Neural progenitor cell (in vitro differentiated cells): ENCODE measurements around the gene SLC7A9. TPM values are rescaled to one million over a fixed set of nuclear protein-coding genes. Genes with fewer than 3 reads are reported as not detected.
"Not testable (repeated sequence)": the region's sequence is repeated elsewhere in the genome, so short reads cannot be mapped to it uniquely, and the experiment has no call there.

ENCODE experiments used
- DNase-seq: peaks from one replicate; pipeline ENCODE4 v3.0.0-alpha.2; 2016; ENCODE audit warnings: low spot score
- H2AFZ ChIP-seq: fragments of 200-600 bp; sonication (generic); replicated peaks from 2 replicates; pipeline ENCODE4 v1.6.1; 2016; ENCODE audit warnings: antibody characterized with exemption
- H3F3A ChIP-seq: fragments of 200-600 bp; sonication (generic); 2 replicates; pipeline ENCODE4 v1.6.1; 2016; ENCODE audit warnings: antibody characterized with exemption, low read depth
- H3K27ac ChIP-seq: fragments of 200-600 bp; sonication (generic); 2 replicates; pipeline ENCODE4 v1.5.1; 2016; ENCODE audit warnings: mild to moderate bottlenecking
- H3K27me3 ChIP-seq: fragments of 200-600 bp; sonication (generic); 2 replicates; pipeline ENCODE4 v1.6.1; 2016; ENCODE audit warnings: mild to moderate bottlenecking, moderate library complexity
- H3K36me3 ChIP-seq: fragments of 200-600 bp; sonication (generic); 2 replicates; pipeline ENCODE4 v1.5.1; 2016
- H3K4me1 ChIP-seq: fragments of 200-600 bp; sonication (generic); 2 replicates; pipeline ENCODE4 v1.6.1; 2016; ENCODE audit warnings: mixed run types
- H3K4me2 ChIP-seq: fragments of 200-600 bp; sonication (generic); 2 replicates; pipeline ENCODE4 v1.6.1; 2016
- H3K4me3 ChIP-seq: fragments of 200-600 bp; sonication (generic); 2 replicates; pipeline ENCODE4 v1.5.1; 2016
- H3K79me2 ChIP-seq: fragments of 200-600 bp; sonication (generic); 2 replicates; pipeline ENCODE4 v1.6.1; 2016; ENCODE audit warnings: low read depth
- H3K9ac ChIP-seq: fragments of 200-600 bp; sonication (generic); 2 replicates; pipeline ENCODE4 v1.6.1; 2016
- H3K9me3 ChIP-seq: fragments of 200-600 bp; sonication (generic); 2 replicates; pipeline ENCODE4 v1.5.1; 2016; ENCODE audit warnings: low read depth
- H4K20me1 ChIP-seq: fragments of 200-600 bp; sonication (generic); 2 replicates; pipeline ENCODE4 v1.6.1; 2016; ENCODE audit warnings: low read depth
- H3K27ac Mint-ChIP-seq: 3 replicates; pipeline ENCODE4 v1.8.0; 2021; ENCODE audit warnings: mixed read lengths
- H3K27me3 Mint-ChIP-seq: 2 replicates; pipeline ENCODE4 v1.8.0; 2022; ENCODE audit warnings: low read depth, mild to moderate bottlenecking, inconsistent platforms, moderate library complexity, mixed read lengths; ENCODE audit not compliant: insufficient read depth
- H3K36me3 Mint-ChIP-seq: 3 replicates; pipeline ENCODE4 v1.8.0; 2021; ENCODE audit warnings: mixed read lengths
- H3K4me1 Mint-ChIP-seq: 3 replicates; pipeline ENCODE4 v1.8.0; 2021; ENCODE audit warnings: mixed read lengths
- H3K4me3 Mint-ChIP-seq: 3 replicates; pipeline ENCODE4 v1.8.0; 2021; ENCODE audit warnings: mild to moderate bottlenecking, moderate library complexity, mixed read lengths
- H3K9me3 Mint-ChIP-seq: 3 replicates; pipeline ENCODE4 v1.8.0; 2020; ENCODE audit warnings: mixed read lengths
- EZH2 ChIP-seq: fragments of 200-600 bp; sonication (generic); IDR thresholded peaks from 2 replicates; pipeline ENCODE4 v1.6.1; 2017; ENCODE audit warnings: antibody characterized with exemption, mild to moderate bottlenecking, moderate library complexity
- EZH2phosphoT487 ChIP-seq: fragments of 200-600 bp; sonication (generic); IDR thresholded peaks from 2 replicates; pipeline ENCODE4 v1.6.1; 2017; ENCODE audit warnings: antibody characterized with exemption
- total RNA-seq: library from RNA; depleted of rRNA; stranded (reverse); fragments of >200 nt; gene quantifications from 2 replicates; pipeline ENCODE4 v1.2.3, GENCODE V29; 2015; ENCODE audit warnings: low replicate concordance
- TF ChIP-seq, protein P1 (sequence below): fragments of 200-600 bp; sonication (generic); IDR thresholded peaks from 2 replicates; pipeline ENCODE4 v1.5.1; 2017; ENCODE audit warnings: antibody characterized with exemption, mild to moderate bottlenecking

Gene SLC7A9
- total RNA-seq, 1 donor from 2014 or later: not detected

DNA sequence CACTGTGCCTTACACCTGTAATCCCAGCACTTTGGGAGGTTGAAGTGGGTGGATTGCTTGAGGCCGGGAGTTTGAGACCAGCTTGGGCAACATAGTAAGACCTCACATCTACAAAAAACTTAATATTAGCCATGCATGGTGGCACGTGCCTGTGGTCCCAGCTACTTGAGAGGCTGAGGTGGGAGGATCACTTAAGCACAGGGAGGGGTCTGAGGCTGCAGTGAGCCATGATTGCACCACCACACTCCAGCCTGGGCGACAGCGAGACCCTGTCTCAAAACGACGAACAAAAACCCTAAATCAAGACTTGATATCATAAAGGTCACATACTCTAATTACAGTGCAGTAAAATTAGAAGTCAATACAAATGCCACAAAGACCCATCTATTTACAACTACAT is 17.4 kb downstream of the SLC7A9 start:
- TF ChIP-seq EZH2phosphoT487: no peak
- TF ChIP-seq, protein P1, sequence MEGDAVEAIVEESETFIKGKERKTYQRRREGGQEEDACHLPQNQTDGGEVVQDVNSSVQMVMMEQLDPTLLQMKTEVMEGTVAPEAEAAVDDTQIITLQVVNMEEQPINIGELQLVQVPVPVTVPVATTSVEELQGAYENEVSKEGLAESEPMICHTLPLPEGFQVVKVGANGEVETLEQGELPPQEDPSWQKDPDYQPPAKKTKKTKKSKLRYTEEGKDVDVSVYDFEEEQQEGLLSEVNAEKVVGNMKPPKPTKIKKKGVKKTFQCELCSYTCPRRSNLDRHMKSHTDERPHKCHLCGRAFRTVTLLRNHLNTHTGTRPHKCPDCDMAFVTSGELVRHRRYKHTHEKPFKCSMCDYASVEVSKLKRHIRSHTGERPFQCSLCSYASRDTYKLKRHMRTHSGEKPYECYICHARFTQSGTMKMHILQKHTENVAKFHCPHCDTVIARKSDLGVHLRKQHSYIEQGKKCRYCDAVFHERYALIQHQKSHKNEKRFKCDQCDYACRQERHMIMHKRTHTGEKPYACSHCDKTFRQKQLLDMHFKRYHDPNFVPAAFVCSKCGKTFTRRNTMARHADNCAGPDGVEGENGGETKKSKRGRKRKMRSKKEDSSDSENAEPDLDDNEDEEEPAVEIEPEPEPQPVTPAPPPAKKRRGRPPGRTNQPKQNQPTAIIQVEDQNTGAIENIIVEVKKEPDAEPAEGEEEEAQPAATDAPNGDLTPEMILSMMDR: no peak
- TF ChIP-seq EZH2: no peak
- Histone ChIP-seq H2AFZ (no peak overlapping the region), H3K9me3 (no peaks in the 10 kb centered on the region), H3K4me3 (no peak overlapping the region), H3K4me1 (no peaks in the 10 kb centered on the region), H3F3A (no peaks in the 10 kb centered on the region), H3K4me2 (no peak overlapping the region), H3K36me3 (no peaks in the 10 kb centered on the region), H3K27ac (no peak overlapping the region), H4K20me1 (no peaks in the 10 kb centered on the region), H3K27me3 (no peaks in the 10 kb centered on the region), H3K9ac (no peak overlapping the region), H3K79me2 (no peaks in the 10 kb centered on the region)
- Mint-ChIP-seq H3K4me3 (no peak overlapping the region), H3K27ac (no peak overlapping the region), H3K4me1 (no peaks in the 10 kb centered on the region), H3K27me3 (no peaks in the 10 kb centered on the region), H3K36me3 (no peaks in the 10 kb centered on the region), H3K9me3 (no peaks in the 10 kb centered on the region)
- DNase-seq: no peak

- H3K27ac ChIP-seq, H2AFZ ChIP-seq, H3K27ac Mint-ChIP-seq, H3K4me2 ChIP-seq, H3K27me3 Mint-ChIP-seq, H3F3A ChIP-seq, H4K20me1 ChIP-seq, H3K36me3 Mint-ChIP-seq, DNase-seq, H3K9ac ChIP-seq, H3K9me3 ChIP-seq, H3K4me1 Mint-ChIP-seq, H3K4me3 ChIP-seq, H3K27me3 ChIP-seq, H3K4me1 ChIP-seq, H3K79me2 ChIP-seq, H3K9me3 Mint-ChIP-seq, H3K36me3 ChIP-seq, H3K4me3 Mint-ChIP-seq: not testable (repeated sequence)
Measured at GRCh38 chr19:32848035-32848434, 21.5 kb downstream of the SLC7A9 start.

DNA sequence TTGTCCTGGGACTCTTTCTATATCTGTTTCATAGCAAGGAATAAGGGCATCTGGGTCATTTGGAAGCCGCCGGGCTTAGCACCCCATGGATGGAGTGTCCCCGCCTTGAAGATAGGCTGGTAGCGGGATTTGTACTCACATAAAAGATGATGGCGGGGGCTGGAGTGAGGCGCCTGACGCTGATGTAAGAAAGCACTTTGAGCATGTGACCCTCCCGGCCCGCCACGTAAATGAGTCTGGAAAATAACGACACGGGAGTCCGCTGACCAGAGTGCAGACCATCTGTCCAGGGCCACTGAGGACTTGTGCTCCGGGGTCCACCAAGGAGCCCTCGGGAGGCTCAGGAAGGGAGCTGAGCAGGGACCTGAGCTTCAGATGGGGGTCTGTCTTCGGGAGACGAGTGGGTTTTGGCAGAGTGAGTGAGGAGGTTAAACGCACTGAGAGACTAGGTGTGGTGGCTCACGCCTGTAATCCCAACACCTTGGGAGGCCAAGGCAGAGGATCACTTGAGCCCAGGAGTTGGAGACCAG is 25.8 kb downstream of the SLC7A9 start:
- H3K4me3 ChIP-seq: no peak overlapping the region
- peaks cover 4% of the 10 kb centered on the region for H3K36me3 Mint-ChIP-seq
- H3K9ac ChIP-seq: no peak overlapping the region
- no peak overlapping the region for H3K4me3 Mint-ChIP-seq
- H3F3A ChIP-seq: no peaks in the 10 kb centered on the region
- no peaks in the 10 kb centered on the region for H3K9me3 ChIP-seq
- no peak overlapping the region for H3K27ac ChIP-seq
- no peak overlapping the region for H3K27ac Mint-ChIP-seq
- DNase-seq: no peak
- H3K4me1 Mint-ChIP-seq: no peaks in the 10 kb centered on the region
- H3K27me3 ChIP-seq: no peaks in the 10 kb centered on the region
- no peak for TF ChIP-seq EZH2phosphoT487
- no peak for TF ChIP-seq EZH2
- TF ChIP-seq, protein P1: no peak
- peaks cover 3% of the 10 kb centered on the region for H3K27me3 Mint-ChIP-seq
- no peak overlapping the region for H3K4me2 ChIP-seq
- H3K4me1 ChIP-seq: no peaks in the 10 kb centered on the region
- H2AFZ ChIP-seq: no peak overlapping the region
- H3K9me3 Mint-ChIP-seq: peaks cover 24% of the 10 kb centered on the region
- no peaks in the 10 kb centered on the region for H3K36me3 ChIP-seq
- H3K79me2 ChIP-seq: no peaks in the 10 kb centered on the region
- no peaks in the 10 kb centered on the region for H4K20me1 ChIP-seq

GRCh38 chr19:32842061-32842460 is 27.5 kb downstream of the SLC7A9 start:
- Histone ChIP-seq H2AFZ (no peak overlapping the region), H3K4me2 (no peak overlapping the region), H3K27me3 (no peaks in the 10 kb centered on the region), H3K9ac (no peak overlapping the region), H3K9me3 (no peaks in the 10 kb centered on the region), H3K27ac (no peak overlapping the region), H3K4me1 (no peaks in the 10 kb centered on the region), H3K4me3 (no peak overlapping the region), H4K20me1 (no peaks in the 10 kb centered on the region), H3K79me2 (no peaks in the 10 kb centered on the region), H3F3A (no peaks in the 10 kb centered on the region), H3K36me3 (no peaks in the 10 kb centered on the region)
- no peak for DNase-seq
- H3K4me3 Mint-ChIP-seq: no peak overlapping the region
- no peaks in the 10 kb centered on the region for H3K4me1 Mint-ChIP-seq
- H3K36me3 Mint-ChIP-seq: peaks cover 4% of the 10 kb centered on the region
- H3K9me3 Mint-ChIP-seq: peaks cover 24% of the 10 kb centered on the region
- H3K27me3 Mint-ChIP-seq: peaks cover 3% of the 10 kb centered on the region
- TF ChIP-seq EZH2phosphoT487 (no peak), EZH2 (no peak)
- TF ChIP-seq, protein P1: no peak
- H3K27ac Mint-ChIP-seq: no peak overlapping the region
